OCI-LY1 (cell line): ENCODE measurements around the gene ASIC4.

Source experiments
- H2AFZ ChIP-seq: fragments of 200-600 bp; sonication (generic), shearing (Covaris generic); 2 replicates; pipeline ENCODE4 v1.6.0; 2014; ENCODE audit warnings: antibody characterized with exemption, mild to moderate bottlenecking, low read length
- H3F3A ChIP-seq: fragments of 200-600 bp; sonication (generic), shearing (Covaris generic); 2 replicates; pipeline ENCODE4 v1.6.0; 2014; ENCODE audit warnings: mild to moderate bottlenecking, antibody characterized with exemption, low read length, moderate library complexity; ENCODE audit not compliant: insufficient read depth
- H3K27ac ChIP-seq: fragments of 200-600 bp; sonication (generic); 2 replicates; pipeline ENCODE4 v1.5.1; 2014; ENCODE audit warnings: low read length, mixed run types, mild to moderate bottlenecking, low read depth; ENCODE audit not compliant: poor library complexity, severe bottlenecking
- H3K27me3 ChIP-seq: fragments of 200-600 bp; sonication (generic); 2 replicates; pipeline ENCODE4 v1.6.0; 2014; ENCODE audit warnings: antibody characterized with exemption, mild to moderate bottlenecking, low read length, moderate library complexity; ENCODE audit not compliant: insufficient read depth
- H3K36me3 ChIP-seq: fragments of 200-600 bp; sonication (generic); 2 replicates; pipeline ENCODE4 v1.6.1; 2014; ENCODE audit warnings: mild to moderate bottlenecking, antibody characterized with exemption, low read length, moderate library complexity, mixed read lengths; ENCODE audit not compliant: insufficient read depth
- H3K4me1 ChIP-seq: fragments of 200-600 bp; sonication (generic); 2 replicates; pipeline ENCODE4 v1.5.1; 2014; ENCODE audit warnings: mild to moderate bottlenecking, low read length, moderate library complexity; ENCODE audit not compliant: insufficient read depth, severe bottlenecking
- H3K4me2 ChIP-seq: fragments of 200-600 bp; sonication (generic), shearing (Covaris generic); 2 replicates; pipeline ENCODE4 v1.6.1; 2014; ENCODE audit warnings: low read length
- H3K4me3 ChIP-seq: fragments of 200-600 bp; sonication (generic); 2 replicates; pipeline ENCODE4 v1.5.1; 2014; ENCODE audit warnings: low read length, low read depth, mild to moderate bottlenecking, mixed read lengths; ENCODE audit not compliant: poor library complexity, severe bottlenecking
- H3K79me2 ChIP-seq: fragments of 200-600 bp; shearing (Covaris generic); 2 replicates; pipeline ENCODE4 v1.6.1; 2016; ENCODE audit warnings: mixed run types, low read length, mixed read lengths; ENCODE audit not compliant: insufficient read depth
- H3K9ac ChIP-seq: fragments of 200-600 bp; sonication (generic), shearing (Covaris generic); 2 replicates; pipeline ENCODE4 v1.6.1; 2014; ENCODE audit warnings: mild to moderate bottlenecking, low read length, mixed read lengths
- H3K9me2 ChIP-seq: fragments of 200-600 bp; sonication (generic), shearing (Covaris generic); 2 replicates; pipeline ENCODE4 v1.6.1; 2014; ENCODE audit warnings: low read depth, mild to moderate bottlenecking, low read length, mixed read lengths
- H3K9me3 ChIP-seq: fragments of 200-600 bp; shearing (Covaris generic); 2 replicates; pipeline ENCODE4 v1.6.1; 2014; ENCODE audit warnings: low read length, mixed read lengths
- H4K20me1 ChIP-seq: fragments of 200-600 bp; sonication (generic), shearing (Covaris generic); 2 replicates; pipeline ENCODE4 v1.6.0; 2016; ENCODE audit warnings: mild to moderate bottlenecking, low read length; ENCODE audit not compliant: insufficient read depth
- EZH2 ChIP-seq: fragments of 200-600 bp; sonication (generic), shearing (Covaris generic); IDR thresholded peaks from 2 replicates; pipeline ENCODE4 v1.8.0; 2017; ENCODE audit warnings: borderline replicate concordance, mixed run types, mild to moderate bottlenecking, antibody characterized with exemption, low read length, moderate library complexity, mixed read lengths
- TF ChIP-seq, protein P1 (sequence below): fragments of 200-600 bp; sonication (generic), shearing (Covaris generic); IDR thresholded peaks from 2 replicates; pipeline ENCODE4 v1.5.1; 2017; ENCODE audit warnings: mild to moderate bottlenecking, antibody characterized with exemption, low read length, moderate library complexity, mixed read lengths

Gene ASIC4

DNA sequence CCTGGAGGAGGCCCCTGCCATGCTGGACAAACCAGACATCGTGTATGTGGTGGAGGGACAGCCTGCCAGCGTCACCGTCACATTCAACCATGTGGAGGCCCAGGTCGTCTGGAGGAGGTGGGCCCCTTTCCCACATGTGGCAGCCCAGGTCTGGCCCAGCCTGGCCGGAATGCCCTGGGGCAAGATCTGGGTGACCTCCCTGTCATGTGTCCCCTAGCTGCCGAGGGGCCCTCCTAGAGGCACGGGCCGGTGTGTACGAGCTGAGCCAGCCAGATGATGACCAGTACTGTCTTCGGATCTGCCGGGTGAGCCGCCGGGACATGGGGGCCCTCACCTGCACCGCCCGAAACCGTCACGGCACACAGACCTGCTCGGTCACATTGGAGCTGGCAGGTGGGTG is 40.8 kb upstream of the ASIC4 start:
- Histone ChIP-seq H3F3A (no peaks in the 10 kb centered on the region), H4K20me1 (no peaks in the 10 kb centered on the region), H3K27ac (no peak overlapping the region), H3K36me3 (no peaks in the 10 kb centered on the region), H3K4me2 (no peak overlapping the region), H3K79me2 (no peaks in the 10 kb centered on the region), H3K9me2 (no peaks in the 10 kb centered on the region), H3K9ac (no peak overlapping the region), H3K9me3 (no peaks in the 10 kb centered on the region), H2AFZ (no peak overlapping the region), H3K4me1 (no peaks in the 10 kb centered on the region), H3K27me3 (no peaks in the 10 kb centered on the region; the same call in 1 of the 2 replicates), H3K4me3 (no peak overlapping the region)
- TF ChIP-seq, protein P1, sequence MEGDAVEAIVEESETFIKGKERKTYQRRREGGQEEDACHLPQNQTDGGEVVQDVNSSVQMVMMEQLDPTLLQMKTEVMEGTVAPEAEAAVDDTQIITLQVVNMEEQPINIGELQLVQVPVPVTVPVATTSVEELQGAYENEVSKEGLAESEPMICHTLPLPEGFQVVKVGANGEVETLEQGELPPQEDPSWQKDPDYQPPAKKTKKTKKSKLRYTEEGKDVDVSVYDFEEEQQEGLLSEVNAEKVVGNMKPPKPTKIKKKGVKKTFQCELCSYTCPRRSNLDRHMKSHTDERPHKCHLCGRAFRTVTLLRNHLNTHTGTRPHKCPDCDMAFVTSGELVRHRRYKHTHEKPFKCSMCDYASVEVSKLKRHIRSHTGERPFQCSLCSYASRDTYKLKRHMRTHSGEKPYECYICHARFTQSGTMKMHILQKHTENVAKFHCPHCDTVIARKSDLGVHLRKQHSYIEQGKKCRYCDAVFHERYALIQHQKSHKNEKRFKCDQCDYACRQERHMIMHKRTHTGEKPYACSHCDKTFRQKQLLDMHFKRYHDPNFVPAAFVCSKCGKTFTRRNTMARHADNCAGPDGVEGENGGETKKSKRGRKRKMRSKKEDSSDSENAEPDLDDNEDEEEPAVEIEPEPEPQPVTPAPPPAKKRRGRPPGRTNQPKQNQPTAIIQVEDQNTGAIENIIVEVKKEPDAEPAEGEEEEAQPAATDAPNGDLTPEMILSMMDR: no peak
- TF ChIP-seq EZH2: no peak

DNA sequence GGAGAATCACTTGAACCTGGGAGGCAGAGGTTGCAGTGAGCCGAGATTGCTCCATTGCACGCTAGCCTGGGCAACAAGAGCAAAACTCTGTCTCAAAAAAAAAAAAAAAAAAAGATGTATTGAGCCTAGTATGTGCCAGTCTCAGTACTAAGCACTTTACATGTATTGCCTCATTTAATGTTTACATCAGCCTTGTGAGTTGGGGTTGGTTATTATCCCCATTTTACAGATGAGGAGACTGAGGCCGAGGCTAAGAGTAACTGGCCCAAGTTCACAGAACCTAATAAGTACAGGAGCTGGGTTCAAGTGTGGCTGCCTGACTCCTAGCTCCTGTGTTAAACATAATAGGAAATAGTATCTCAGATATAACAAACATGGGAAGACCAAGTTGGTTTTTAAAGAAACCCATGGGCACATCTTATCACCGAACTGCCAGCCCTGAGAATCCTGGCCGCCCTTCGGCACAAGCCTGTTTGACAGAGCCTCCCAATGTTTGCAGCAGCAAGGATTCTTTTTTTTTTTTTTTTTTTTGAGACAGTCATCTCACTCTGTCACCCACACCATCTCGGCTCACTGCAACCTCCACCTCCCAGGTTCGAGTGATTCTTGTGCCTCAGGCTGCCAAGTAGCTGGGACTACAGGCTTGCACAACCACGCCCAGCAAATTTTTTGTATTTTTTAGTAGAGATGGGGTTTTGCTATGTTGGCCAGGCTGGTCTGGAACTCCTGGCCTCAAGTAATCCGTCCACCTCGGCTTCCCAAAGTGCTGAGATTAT is 39.8 kb upstream of the ASIC4 start:
- H3K9me3 ChIP-seq: no peaks in the 10 kb centered on the region
- no peaks in the 10 kb centered on the region for H3K9me2 ChIP-seq
- TF ChIP-seq EZH2: no peak
- TF ChIP-seq, protein P1: no peak
- H3K4me1 ChIP-seq: no peaks in the 10 kb centered on the region
- no peaks in the 10 kb centered on the region; the same call in 1 of the 2 replicates for H3K27me3 ChIP-seq
- no peak overlapping the region for H3K9ac ChIP-seq
- H3K4me2 ChIP-seq: no peak overlapping the region
- H2AFZ ChIP-seq: no peak overlapping the region
- no peaks in the 10 kb centered on the region for H3F3A ChIP-seq
- H3K4me3 ChIP-seq: no peak overlapping the region
- H4K20me1 ChIP-seq: no peaks in the 10 kb centered on the region
- H3K36me3 ChIP-seq: no peaks in the 10 kb centered on the region
- no peak overlapping the region for H3K27ac ChIP-seq
- H3K79me2 ChIP-seq: no peaks in the 10 kb centered on the region

DNA sequence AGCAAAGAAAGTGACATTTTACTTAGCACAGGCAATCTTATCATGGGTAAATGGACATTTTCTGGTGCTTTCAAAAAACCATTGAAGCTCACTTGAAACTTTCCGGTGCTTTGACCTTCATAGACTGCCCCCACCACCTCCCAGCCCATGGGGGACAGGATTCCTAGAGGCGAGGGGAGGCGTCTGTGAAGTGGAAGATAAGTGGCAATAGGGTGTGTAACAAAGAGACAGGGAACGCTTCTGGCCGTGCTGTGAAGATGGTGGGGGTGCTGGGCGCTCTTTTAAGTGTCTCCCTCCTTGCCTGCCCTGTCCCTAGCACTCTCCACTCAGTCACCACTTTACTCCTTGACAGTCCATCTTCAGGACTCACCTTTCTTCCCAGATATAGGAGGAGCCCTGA is 39.0 kb upstream of the ASIC4 start:
- Histone ChIP-seq H3K79me2 (no peaks in the 10 kb centered on the region), H3K9me3 (no peaks in the 10 kb centered on the region), H3K36me3 (no peaks in the 10 kb centered on the region), H3K9me2 (no peaks in the 10 kb centered on the region), H3K4me2 (no peak overlapping the region), H2AFZ (no peak overlapping the region), H3K4me3 (no peak overlapping the region), H3K27ac (no peak overlapping the region), H4K20me1 (no peaks in the 10 kb centered on the region), H3K9ac (no peak overlapping the region), H3K27me3 (no peaks in the 10 kb centered on the region), H3F3A (no peaks in the 10 kb centered on the region), H3K4me1 (no peaks in the 10 kb centered on the region)
- no peak for TF ChIP-seq EZH2
- TF ChIP-seq, protein P1: no peak
